Measurements from ENCODE around the gene OLA1.

Gene OLA1

GRCh38 chr2:174266288-174266687, 18.0 kb upstream of the OLA1 start:
- Histone ChIP-seq H3K27ac (no peak overlapping the region), H3K4me3 (ENCODE audit: low read depth, low read length) (no peak overlapping the region), H3K36me3 (no peaks in the 10 kb centered on the region), H3K9me3 (ENCODE audit: severe bottlenecking) (no peaks in the 10 kb centered on the region), H3K27me3 (ENCODE audit: insufficient read depth, low read depth, severe bottlenecking) (no peaks in the 10 kb centered on the region)
- TF ChIP-seq, protein P1, sequence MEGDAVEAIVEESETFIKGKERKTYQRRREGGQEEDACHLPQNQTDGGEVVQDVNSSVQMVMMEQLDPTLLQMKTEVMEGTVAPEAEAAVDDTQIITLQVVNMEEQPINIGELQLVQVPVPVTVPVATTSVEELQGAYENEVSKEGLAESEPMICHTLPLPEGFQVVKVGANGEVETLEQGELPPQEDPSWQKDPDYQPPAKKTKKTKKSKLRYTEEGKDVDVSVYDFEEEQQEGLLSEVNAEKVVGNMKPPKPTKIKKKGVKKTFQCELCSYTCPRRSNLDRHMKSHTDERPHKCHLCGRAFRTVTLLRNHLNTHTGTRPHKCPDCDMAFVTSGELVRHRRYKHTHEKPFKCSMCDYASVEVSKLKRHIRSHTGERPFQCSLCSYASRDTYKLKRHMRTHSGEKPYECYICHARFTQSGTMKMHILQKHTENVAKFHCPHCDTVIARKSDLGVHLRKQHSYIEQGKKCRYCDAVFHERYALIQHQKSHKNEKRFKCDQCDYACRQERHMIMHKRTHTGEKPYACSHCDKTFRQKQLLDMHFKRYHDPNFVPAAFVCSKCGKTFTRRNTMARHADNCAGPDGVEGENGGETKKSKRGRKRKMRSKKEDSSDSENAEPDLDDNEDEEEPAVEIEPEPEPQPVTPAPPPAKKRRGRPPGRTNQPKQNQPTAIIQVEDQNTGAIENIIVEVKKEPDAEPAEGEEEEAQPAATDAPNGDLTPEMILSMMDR (IDR thresholded peaks at IDR 0.05; ENCODE audit: low read depth, low read length): no peak
- no peak for DNase-seq

DNA sequence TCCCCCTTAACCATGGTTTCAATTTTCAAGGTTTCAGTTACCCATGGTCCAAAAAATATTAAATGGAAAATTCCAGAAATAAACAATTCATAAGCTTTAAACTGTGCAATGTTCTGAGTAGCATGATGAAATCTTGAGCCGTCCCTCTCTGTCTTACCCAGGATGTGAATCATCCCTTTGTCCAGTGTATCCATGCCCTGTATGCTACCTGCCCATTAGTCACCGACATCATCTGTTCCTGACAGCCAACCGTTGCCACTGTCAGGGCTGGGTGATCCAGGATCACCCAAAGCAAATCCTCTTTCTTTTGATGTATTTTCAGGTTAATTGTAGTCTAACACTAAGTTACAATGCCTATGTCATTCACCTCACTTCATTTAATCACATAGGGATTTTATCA, 15.7 kb upstream of the OLA1 start:
- no peaks in the 10 kb centered on the region for H3K27me3 ChIP-seq (ENCODE audit: insufficient read depth, low read depth, severe bottlenecking)
- H3K27ac ChIP-seq: no peak overlapping the region
- no peaks in the 10 kb centered on the region for H3K36me3 ChIP-seq
- TF ChIP-seq, protein P1 (IDR thresholded peaks at IDR 0.05; ENCODE audit: low read depth, low read length): no peak
- H3K9me3 ChIP-seq (ENCODE audit: severe bottlenecking): no peaks in the 10 kb centered on the region
- H3K4me3 ChIP-seq (ENCODE audit: low read depth, low read length): no peak overlapping the region
- DNase-seq: peak; percentile 54

- DNase-seq: no peak
- no peak overlapping the region for H3K27ac ChIP-seq
- no peak overlapping the region for H3K4me3 ChIP-seq (ENCODE audit: low read depth, low read length)
- TF ChIP-seq, protein P1 (IDR thresholded peaks at IDR 0.05; ENCODE audit: low read depth, low read length): no peak
- no peaks in the 10 kb centered on the region for H3K36me3 ChIP-seq
- H3K27me3 ChIP-seq (ENCODE audit: insufficient read depth, low read depth, severe bottlenecking): no peaks in the 10 kb centered on the region
- H3K9me3 ChIP-seq (ENCODE audit: severe bottlenecking): no peaks in the 10 kb centered on the region
These were observed 11.6 kb upstream of the OLA1 start for GRCh38 chr2:174259981-174260380.

DNA sequence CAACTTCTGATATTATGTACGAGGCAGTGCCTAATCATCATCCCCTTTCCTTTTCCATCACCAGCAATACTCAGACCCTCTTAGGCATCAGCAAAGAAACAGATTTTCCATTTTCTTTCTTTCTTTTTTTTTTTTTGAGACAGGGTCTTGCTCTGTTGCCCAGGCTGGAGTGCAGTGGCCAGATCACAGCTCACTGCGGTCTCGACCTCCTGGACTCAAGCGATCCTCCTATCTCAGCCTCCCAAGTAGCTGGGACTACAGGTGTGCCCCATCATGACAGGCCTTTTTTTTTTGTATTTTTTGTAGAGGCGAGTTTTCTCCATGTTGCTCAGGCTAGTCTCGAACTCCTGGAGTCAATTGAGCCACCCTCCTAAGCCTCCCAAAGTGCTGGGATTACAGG, 5.9 kb upstream of the OLA1 start:
- Histone ChIP-seq H3K27me3 (ENCODE audit: insufficient read depth, low read depth, severe bottlenecking) (no peaks in the 10 kb centered on the region), H3K9me3 (ENCODE audit: severe bottlenecking) (no peaks in the 10 kb centered on the region), H3K4me3 (ENCODE audit: low read depth, low read length) (no peak overlapping the region), H3K36me3 (no peaks in the 10 kb centered on the region), H3K27ac (no peak overlapping the region)
- TF ChIP-seq, protein P1 (IDR thresholded peaks at IDR 0.05; ENCODE audit: low read depth, low read length): no peak
- no peak for DNase-seq

GRCh38 chr2:174248998-174249592, 763 bp upstream of the OLA1 start:
- Histone ChIP-seq H3K27ac (peak overlapping the region; percentile 89), H3K9me3 (ENCODE audit: severe bottlenecking) (no peaks in the 10 kb centered on the region), H3K4me3 (ENCODE audit: low read depth, low read length) (peak overlapping the region; percentile 59), H3K27me3 (ENCODE audit: insufficient read depth, low read depth, severe bottlenecking) (no peaks in the 10 kb centered on the region), H3K36me3 (peaks cover 26% of the 10 kb centered on the region)
- DNase-seq: no peak
- TF ChIP-seq, protein P1 (IDR thresholded peaks at IDR 0.05; ENCODE audit: low read depth, low read length): no peak

Measured in WERI-Rb-1 (cell line).